HG03060 (cell line): ENCODE results near the gene GH1.
"Not testable (repeated sequence)": the region's sequence is repeated elsewhere in the genome, so short reads cannot be mapped to it uniquely, and the experiment has no call there.

Source experiments
- ATAC-seq: cut with Tn5 transposase; IDR thresholded peaks from one replicate; pipeline ENCODE4 v1.9.1; 2021; ENCODE audit warnings: low read depth, moderate number of reproducible peaks; ENCODE audit not compliant: unreplicated experiment

The GH1 gene

DNA sequence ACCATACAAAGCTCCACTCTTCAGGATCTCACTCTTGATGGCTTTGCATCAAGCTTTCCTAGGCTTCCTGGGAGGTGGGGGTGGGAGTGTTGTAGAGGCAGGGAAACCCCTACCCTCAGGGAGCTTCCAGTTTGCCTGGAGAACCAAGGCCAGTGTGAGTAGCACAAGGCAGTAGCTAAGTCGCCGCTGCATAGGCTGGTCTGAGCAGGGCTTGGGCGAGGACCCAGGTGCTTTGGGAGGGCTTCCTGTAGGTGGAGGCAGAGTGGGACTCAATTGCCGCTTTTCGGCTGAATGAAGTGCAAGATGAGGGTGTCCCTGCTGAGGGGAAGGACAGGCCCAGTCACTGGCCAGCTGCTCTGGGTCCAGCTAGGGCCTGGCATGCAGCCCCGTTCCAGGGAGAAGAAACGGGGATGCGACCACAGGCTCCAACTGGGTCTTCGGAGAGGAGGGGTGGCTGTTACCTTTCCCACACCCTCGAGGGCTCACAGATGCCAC is 9.6 kb upstream of the GH1 start:
- ATAC-seq, result no peak

DNA sequence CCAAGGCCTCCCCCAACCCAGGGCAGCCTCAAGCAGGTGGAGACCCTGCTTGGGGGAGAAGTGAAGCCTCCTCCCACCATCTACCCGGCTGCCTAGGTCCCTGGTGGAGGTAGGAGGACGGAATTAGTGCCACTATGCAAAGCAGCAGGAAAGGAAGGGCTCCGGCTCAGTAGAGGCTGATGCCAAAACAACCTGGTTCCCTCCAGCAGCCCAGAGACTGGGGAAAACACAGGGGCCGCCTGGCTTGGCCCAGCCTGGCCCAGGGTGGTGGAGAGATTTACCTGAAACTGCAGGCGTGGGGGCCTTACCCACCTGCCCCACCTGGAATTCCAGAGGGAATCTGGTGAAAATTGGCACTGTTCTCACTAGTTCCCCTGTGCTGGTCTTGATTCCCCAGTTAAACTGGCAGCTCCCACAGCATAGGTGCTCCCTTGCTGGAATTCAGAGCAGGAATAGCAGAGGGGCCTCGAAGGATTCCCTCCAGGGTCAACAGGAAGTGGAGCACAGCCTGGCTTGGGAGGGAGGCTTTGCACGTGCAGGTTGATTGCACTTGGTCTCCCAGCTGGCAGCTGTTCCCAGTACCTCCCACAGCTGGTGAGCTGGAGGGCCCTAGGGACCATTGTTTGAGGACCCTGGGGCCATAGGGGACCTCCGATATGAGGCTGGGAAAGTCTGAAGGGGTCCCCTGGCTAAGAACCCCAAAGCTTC is 9.0 kb upstream of the GH1 start:
- ATAC-seq, result no peak

DNA sequence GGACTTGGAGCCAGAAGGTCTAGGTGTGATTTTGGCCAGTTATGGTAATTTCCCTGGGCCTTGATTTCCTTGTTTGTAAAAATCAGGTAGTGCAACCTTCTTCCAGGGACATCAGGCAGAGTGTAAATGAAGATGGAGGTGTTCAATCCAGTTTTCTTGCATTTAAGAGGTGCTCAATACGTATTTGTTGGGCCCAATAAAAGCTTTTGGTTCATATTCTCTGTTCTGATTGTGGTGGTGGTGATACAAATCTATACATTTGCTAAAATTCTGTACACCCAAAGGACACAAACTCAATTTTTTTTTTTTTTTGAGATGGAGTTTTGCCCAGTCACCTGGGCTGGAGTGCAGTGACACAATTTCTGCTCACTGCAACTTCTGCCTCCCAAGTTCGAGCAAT is 7.5 kb upstream of the GH1 start:
- no peak for ATAC-seq

DNA sequence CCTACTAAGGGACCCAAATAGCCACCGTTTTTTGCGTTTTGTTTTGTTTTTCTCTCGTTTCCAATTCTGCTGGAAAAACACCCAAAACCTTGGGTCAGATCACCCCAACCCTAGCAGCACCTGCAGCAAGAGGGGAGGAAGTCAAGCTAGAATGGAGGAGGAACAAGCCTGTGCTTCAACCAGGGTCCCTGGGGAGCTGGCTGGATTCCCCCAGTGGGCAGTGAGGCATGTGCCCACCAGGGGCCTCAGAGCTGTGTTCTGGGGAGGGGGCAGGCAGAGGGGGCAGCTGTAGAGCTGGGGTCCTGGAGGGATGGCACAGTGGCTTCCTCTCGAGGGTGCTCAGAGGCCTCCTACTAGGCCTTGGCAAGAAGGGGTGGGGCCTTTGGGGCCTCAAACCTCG is 7.0 kb upstream of the GH1 start:
- ATAC-seq, result no peak

DNA sequence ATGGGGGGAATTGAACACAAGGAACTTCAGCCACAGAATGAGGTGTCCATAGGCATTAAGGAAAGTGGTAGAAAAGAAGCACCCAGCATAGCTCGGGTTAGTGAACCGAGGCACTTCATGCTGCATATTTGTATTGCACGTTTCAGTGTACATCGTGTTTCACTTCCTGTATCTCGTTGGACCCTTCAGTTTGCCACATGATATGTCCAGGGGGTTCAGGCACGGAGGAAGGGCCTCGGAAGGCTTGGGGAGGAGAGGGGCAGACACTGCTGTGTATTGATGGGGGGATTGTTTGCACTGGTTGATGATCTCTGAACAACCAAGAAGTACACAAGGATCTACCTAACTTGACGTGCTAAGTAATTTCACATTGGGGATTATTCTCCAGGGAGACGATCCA is 3.8 kb upstream of the GH1 start:
- ATAC-seq, result not testable (repeated sequence)

DNA sequence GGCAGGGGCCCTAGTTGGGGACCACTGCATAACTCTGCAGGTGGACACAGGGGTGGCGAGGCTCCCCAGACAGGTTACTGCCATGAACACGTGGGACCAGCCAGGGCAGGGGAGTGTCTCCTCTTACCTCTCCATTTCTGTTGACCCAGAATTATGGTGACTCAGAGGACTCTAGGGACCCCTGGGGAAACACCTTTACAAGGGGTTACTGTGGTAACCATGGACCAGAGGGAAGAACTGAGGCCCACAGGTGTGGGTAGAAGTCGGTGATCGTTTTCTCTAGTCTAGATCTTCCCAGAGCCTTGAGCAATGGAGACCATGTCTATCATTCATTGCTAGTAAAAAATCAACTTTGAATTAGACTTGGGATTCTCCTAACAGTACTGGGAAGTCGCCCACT is 2.1 kb upstream of the GH1 start:
- not testable (repeated sequence) for ATAC-seq

DNA sequence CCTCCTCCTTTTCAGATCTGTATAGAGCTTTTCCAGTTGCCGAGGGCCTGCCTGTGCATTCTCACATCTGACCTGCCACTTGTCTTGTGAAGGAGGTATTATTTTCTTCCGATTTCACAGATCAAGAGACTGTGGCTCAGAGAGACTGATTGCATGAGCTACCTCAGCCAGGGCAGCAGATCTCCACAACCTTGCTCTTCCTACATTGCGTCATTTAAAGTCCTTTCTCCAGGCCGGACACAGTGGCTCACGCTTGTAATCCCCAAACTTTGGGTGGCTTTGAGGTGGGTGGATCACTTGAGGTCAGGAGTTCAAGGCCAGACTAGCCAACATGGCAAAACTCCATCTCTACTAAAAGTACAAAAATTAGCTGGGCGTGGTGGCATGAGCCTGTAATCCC is 1.4 kb upstream of the GH1 start:
- ATAC-seq, result not testable (repeated sequence)

DNA sequence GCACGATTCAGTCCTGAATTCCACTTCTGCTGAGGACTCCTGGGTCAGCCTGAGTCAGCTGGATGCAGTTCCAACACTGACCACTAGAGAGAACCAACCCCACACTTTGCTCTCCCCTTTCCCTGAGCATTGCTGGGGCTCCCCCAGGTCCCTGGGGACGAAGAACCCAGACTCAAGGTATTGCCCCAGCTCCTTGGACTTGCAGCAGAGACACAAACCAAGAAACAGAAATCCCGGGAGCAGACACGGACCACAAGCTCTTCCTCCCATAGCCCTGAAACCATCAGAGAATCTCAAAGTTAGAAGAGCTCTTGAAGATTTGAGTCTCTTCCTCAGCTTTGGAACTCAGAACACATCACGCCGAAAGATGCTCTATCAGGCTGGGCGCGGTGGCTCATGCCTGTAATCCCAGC is 678 bp upstream of the GH1 start:
- no peak for ATAC-seq

DNA sequence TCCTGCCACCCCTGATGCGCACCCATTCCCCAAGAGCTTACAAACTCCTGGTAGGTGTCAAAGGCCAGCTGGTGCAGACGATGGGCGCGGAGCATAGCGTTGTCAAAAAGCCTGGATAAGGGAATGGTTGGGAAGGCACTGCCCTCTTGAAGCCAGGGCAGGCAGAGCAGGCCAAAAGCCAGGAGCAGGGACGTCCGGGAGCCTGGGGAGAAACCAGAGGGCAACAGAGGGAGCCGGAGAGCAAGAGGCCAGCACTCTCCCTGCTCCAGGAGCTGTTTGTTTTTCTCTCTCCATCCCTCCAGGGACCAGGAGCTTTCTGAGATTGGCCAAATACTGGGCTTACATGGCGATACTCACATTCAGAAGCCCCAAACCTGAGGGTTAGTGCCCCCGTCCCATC is 334 bp downstream of the GH1 start:
- no peak for ATAC-seq

DNA sequence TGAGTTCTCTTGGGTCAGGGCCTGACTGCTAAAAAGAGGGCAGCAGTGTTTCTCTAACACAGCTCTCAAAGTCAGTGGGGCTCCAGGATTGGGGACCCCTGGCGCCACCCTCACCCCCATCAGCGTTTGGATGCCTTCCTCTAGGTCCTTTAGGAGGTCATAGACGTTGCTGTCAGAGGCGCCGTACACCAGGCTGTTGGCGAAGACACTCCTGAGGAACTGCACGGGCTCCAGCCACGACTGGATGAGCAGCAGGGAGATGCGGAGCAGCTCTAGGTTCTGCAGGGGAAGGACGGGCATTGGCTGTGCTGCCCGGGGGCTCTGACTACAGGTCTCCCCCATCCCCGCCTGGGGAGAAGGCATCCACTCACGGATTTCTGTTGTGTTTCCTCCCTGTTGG is 993 bp downstream of the GH1 start:
- ATAC-seq, result no peak

DNA sequence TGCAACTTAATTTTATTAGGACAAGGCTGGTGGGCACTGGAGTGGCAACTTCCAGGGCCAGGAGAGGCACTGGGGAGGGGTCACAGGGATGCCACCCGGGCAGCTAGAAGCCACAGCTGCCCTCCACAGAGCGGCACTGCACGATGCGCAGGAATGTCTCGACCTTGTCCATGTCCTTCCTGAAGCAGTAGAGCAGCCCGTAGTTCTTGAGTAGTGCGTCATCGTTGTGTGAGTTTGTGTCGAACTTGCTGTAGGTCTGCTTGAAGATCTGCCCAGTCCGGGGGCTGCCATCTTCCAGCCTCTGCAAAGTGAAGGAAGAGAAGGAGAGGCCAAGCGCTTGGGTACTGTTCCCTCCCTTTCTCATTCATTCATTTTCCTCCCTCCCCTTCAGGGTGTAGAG is 1.4 kb downstream of the GH1 start:
- not testable (repeated sequence) for ATAC-seq

DNA sequence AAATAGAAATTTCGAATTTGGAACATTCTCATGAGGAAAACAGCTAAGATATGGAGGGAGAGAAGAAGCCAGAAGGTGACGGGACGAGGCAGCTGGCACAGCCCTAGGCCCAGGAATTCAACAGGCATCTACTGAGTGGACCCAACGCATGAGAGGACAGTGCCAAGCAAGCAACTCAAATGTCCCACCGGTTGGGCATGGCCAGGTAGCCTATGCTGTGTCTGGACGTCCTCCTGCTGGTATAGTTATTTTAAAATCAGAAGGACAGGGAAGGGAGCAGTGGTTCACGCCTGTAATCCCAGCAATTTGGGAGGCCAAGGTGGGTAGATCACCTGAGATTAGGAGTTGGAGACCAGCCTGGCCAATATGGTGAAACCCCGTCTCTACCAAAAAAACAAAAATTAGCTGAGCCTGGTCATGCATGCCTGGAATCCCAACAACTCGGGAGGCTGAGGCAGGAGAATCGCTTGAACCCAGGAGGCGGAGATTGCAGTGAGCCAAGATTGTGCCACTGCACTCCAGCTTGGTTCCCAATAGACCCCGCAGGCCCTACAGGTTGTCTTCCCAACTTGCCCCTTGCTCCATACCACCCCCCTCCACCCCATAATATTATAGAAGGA is 2.0 kb downstream of the GH1 start:
- no peak for ATAC-seq

DNA sequence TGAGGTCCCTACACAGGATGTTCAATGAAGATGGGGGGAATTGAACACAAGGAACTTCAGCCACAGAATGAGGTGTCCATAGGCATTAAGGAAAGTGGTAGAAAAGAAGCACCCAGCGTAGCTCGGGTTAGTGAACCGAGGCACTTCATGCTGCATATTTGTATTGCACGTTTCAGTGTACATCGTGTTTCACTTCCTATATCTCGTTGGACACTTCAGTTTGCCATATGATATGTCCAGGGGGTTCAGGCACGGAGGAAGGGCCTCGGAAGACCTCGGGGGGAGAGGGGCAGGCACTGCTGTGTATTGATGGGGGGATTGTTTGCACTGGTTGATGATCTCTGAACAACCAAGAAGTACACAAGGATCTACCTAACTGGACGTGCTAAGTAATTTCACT is 2.9 kb downstream of the GH1 start:
- ATAC-seq, result not testable (repeated sequence)

DNA sequence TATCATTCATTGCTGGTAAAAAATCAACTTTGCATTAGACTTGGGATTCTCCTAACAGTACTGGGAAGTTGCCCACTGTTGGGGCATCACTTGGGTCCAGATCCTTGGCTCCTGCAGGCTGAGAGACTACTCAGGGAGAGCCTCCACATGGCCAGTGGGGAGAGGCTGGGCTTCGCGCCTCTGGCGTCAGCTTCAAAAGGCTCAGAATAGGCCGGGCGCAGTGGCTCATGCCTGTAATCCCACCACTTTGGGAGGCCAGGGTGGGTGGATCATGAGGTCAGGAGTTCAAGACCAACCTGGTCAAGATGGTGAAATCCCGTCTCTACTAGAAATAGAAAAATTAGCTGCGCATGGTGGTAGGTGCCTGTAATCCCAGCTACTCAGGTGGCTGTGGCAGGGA is 4.2 kb downstream of the GH1 start:
- no peak for ATAC-seq

DNA sequence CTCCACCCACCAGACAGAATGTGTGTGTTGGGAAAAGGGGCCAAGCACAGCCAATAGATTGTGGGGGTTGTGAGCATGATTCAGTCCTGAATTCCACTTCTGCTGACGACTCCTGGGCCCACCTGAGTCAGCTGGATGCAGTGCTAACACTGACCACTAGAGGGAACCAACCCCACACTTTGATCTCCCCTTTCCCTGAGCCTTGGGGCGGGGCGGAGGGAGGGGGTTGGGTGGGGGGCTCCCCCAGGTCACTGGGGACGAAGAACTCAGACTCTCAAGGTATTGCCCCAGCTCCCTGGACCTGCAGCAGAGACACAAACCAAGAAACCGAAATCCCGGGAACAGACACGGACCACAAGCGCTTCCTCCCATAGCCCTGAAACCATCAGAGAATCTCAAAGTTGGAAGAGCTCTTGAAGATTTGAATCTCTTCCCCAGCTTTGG is 7.0 kb downstream of the GH1 start:
- no peak for ATAC-seq

DNA sequence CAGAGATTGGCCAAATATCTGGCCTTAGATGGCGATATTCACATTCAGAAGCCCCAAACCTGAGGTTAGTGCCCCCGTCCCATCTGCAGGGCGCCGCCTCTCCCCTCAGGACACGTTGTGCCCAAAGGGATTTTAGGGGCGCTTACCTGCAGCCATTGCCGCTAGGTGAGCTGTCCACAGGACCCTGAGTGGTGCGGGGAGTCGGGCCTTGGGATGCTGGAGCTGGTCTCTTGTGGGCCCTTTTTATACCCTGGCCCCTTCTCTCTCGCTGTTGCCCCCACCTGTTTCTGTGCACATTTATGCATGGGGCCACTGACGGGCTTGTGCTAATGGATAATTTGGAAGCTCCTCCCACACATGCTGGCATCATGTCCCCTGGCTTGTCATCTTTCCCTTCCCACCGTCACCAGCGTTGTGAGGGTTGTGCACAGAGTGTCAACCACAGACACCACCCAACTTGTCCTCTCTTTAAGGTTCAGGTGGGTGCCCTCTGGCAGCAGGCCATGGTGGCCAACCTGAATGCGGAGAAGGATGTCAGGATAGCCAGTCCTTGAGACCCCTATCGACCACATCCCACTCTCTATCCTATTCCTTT is 7.5 kb downstream of the GH1 start, which contains the start of gene CSHL1:
Gene CSHL1, minus strand, starts transcription at position 218 of the 595 bp plus-strand sequence. Its CDS starts 62 bp downstream, at position 156.
- ATAC-seq, result no peak

DNA sequence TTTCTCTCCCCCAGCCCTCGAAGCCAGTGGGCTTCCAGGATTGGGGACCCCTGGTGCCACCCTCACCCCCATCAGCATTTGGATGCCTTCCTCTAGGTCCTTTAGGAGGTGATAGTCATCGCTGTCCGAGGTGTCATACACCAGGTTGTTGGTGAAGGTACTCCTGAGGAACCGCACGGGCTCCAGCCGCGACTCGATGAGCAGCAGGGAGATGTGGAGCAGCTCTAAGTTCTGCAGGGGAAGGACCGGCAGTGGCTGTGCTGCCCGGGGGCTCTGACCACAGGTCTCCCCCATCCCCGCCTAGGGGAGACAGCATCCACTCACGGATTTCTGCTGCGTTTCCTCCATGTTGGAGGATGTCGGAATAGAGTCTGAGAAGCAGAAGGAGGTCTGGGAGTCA is 8.5 kb downstream of the GH1 start:
- ATAC-seq, result no peak

DNA sequence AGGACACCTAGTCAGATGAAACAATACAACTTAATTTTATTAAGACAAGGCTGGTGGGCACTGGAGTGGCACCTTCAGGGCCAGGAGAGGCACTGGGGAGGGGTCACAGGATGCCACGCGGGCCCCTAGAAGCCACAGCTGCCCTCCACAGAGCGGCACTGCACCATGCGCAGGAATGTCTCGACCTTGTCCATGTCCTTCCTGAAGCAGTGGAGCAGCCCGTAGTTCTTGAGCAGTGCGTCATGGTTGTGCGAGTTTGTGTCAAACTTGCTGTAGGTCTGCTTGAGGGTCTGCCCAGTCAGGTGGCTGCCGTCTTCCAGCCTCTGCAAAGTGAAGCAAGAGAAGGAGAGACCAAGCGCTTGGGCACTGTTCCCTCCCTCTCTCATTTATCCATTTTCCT is 9.1 kb downstream of the GH1 start:
- ATAC-seq, result not testable (repeated sequence)

DNA sequence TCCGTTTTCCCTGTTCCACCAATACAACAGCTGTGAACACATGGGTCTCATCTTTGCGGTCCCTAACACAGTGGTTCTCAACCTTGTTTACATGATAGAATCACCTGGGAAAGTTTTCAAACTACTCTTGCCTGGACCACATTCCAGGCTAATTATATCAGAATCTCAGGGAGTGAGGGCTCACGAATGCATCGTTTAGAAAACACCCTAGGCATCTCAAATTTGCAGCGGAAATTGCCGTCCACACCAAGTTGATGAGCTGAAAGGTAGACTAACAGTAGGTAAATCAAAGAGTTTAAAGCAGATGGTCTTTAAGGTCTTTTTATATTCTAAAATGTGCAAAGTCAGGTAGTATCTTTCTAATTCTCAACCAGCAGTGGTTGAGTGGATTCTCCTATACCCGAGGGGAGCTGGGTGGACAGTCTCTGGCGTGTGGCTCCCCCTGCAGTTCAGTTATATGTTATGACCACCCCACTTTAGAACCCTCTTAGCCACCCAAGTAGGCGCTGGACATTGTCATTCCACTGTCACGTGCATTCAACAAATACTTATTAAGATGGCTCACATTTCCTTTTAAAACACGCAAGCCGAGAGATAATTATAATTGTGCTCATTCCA is 11.4 kb downstream of the GH1 start:
- ATAC-seq, result not testable (repeated sequence)

DNA sequence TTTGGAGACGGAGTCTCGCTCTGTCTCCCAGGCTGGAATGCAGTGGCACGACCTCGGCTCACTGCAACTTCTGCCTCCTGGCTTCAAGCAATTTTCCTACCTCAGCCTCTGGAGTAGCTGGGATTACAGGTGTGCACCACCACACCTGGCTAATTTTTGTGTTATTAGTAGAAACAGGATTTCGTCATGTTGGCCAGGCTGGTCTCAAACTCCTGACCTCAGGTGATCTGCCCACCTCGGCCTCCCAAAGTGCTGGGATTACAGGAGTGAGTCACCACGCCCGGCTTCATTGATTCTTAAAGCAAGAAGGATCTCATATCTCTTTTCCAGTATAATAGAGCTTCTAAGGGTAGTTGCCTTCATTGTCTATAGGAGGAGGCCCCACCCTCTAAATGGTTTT is 13.8 kb downstream of the GH1 start:
- ATAC-seq, result not testable (repeated sequence)

DNA sequence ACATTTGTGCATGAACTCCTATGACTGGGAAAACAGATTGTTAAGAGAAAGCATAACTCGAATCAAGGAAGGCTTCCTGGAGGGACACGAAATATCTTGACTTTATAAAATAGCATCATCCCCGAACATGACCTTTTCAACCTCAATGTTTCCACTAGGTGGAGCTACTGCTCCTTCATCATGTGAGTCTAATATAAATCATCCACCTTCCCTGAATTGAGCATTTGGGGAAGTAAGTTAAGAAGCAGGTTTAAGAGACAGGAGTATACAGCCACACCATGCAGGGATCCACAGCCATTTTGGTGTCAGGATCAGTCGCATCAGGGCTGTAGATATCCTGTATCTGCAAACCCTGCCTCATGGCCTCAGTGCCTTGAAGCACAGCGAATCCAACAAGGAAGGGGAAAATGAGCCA is 14.8 kb downstream of the GH1 start:
- not testable (repeated sequence) for ATAC-seq
